Gastroesophageal sphincter (tissue), 4 donors: ENCODE data around the gene VTA1. TPM values are rescaled to one million over a fixed set of nuclear protein-coding genes. Genes with fewer than 3 reads are reported as not detected.

Source experiments
- ATAC-seq: fragments of 150-250 bp; one replicate; pipeline ENCODE4 v1.9.1; 2016; ENCODE audit warnings: mild to moderate bottlenecking, moderate library complexity
- H3K27ac ChIP-seq, 4 donors: fragments of 200-600 bp; sonication (generic) in 3 of 4; 1 replicate in 3 of 4; 2 replicates in 1 of 4; pipeline ENCODE4 v1.5.1; 2016 to 2019
- H3K27me3 ChIP-seq: fragments of 200-600 bp; sonication (generic); one replicate; pipeline ENCODE4 v1.5.1; 2019
- H3K36me3 ChIP-seq, 2 donors: fragments of 200-600 bp; sonication (generic); one replicate each; pipeline ENCODE4 v1.5.1; 2019; ENCODE audit warnings: control low read depth in 1 of 2
- H3K4me1 ChIP-seq, 3 donors: fragments of 200-600 bp; sonication (generic); 1 replicate in 2 of 3; 2 replicates in 1 of 3; pipeline ENCODE4 v1.5.1; 2016 to 2019; ENCODE audit warnings: control low read depth in 2 of 3
- H3K4me3 ChIP-seq, 2 donors: fragments of 200-600 bp; sonication (generic); one replicate each; pipeline ENCODE4 v1.5.1; 2019; ENCODE audit warnings: mild to moderate bottlenecking in 1 of 2, moderate library complexity in 1 of 2
- H3K9me3 ChIP-seq, 3 donors: fragments of 200-600 bp; sonication (generic); one replicate each; pipeline ENCODE4 v1.5.1; 2017 to 2019; ENCODE audit warnings: control low read depth in 2 of 3
- CTCF ChIP-seq, 4 experiments: fragments of 200-600 bp in 2 of 4; fragments of 450-650 bp in 2 of 4; sonication (generic) in 1 of 4; IDR thresholded peaks; one replicate each; pipeline ENCODE4 v1.5.1; 2017 to 2019; ENCODE audit warnings: antibody characterized with exemption in 4 of 4, mild to moderate bottlenecking in 2 of 4, moderate library complexity in 2 of 4
- EP300 ChIP-seq: sonication (generic); formaldehyde crosslinking; IDR thresholded peaks from one replicate; pipeline ENCODE4 v1.6.1; 2017; ENCODE audit warnings: antibody characterized with exemption, mild to moderate bottlenecking
- POLR2A ChIP-seq, 2 donors: fragments of 450-650 bp; IDR thresholded peaks; one replicate each; pipeline ENCODE4 v1.6.1; 2017; ENCODE audit warnings: antibody characterized with exemption in 2 of 2, mild to moderate bottlenecking in 2 of 2, moderate library complexity in 1 of 2
- POLR2AphosphoS5 ChIP-seq: sonication (generic); formaldehyde crosslinking; IDR thresholded peaks from one replicate; pipeline ENCODE4 v1.6.1; 2017; ENCODE audit warnings: antibody characterized with exemption
- WGBS, 2 donors: methylation state at CpG; one replicate each; pipeline ENCODE4 v1.1.5; 2018; ENCODE audit warnings: low coverage in 1 of 2; 5-methylcytosine and 5-hydroxymethylcytosine counted together
- total RNA-seq, 4 donors: library from RNA; depleted of rRNA; stranded (reverse); fragments of >200 nt; gene quantifications; one replicate each; pipeline ENCODE4 v1.1.0, GENCODE V29; 2016

Gene VTA1
- total RNA-seq, 4 donors from 2014 or later = 32.4 to 47.2 (median 37.4) TPM

GRCh38 chr6:142173980-142174379 lies 26.9 kb downstream of the VTA1 start:
- H3K4me1 ChIP-seq = no peaks in the 10 kb centered on the region
- H3K9me3 ChIP-seq = peaks cover 0 to 14% (median 0%) of the 10 kb centered on the region in 3 donors
- 100% methylated on average over 2 to 3 of the region's 3 CpGs for WGBS, 2 donors
- H3K4me3 ChIP-seq = no peak overlapping the region
- ATAC-seq = no peak
- peaks cover 0 to 87% of the 10 kb centered on the region in 2 donors for H3K36me3 ChIP-seq
- H3K27ac ChIP-seq = no peak overlapping the region
- TF ChIP-seq EP300 (no peak), POLR2AphosphoS5 (no peak), CTCF (IDR thresholded peaks at IDR 0.05) (no peak), POLR2A (IDR thresholded peaks at IDR 0.05) (no peak)
- no peaks in the 10 kb centered on the region for H3K27me3 ChIP-seq

- TF ChIP-seq EP300 = no peak
- TF ChIP-seq POLR2AphosphoS5 = no peak
- TF ChIP-seq POLR2A (IDR thresholded peaks at IDR 0.05) = no peak
- TF ChIP-seq CTCF (IDR thresholded peaks at IDR 0.05) = no peak
- WGBS, 2 donors = 89 to 93% methylated on average over 5 to 6 of the region's 6 CpGs
- peaks cover 0 to 14% (median 0%) of the 10 kb centered on the region in 3 donors for H3K9me3 ChIP-seq
- H3K27ac ChIP-seq = no peak overlapping the region
- H3K27me3 ChIP-seq = no peaks in the 10 kb centered on the region
- ATAC-seq = no peak
- peaks cover 0 to 80% of the 10 kb centered on the region in 2 donors for H3K36me3 ChIP-seq
- no peak overlapping the region for H3K4me3 ChIP-seq
- no peaks in the 10 kb centered on the region for H3K4me1 ChIP-seq
These were observed 27.6 kb downstream of the VTA1 start for GRCh38 chr6:142174703-142175102.

- Histone ChIP-seq H3K27me3 (no peaks in the 10 kb centered on the region), H3K36me3 (peaks cover 0 to 53% of the 10 kb centered on the region in 2 donors), H3K9me3 (peaks cover 0 to 14% (median 0%) of the 10 kb centered on the region in 3 donors), H3K27ac (no peak overlapping the region), H3K4me3 (no peak overlapping the region), H3K4me1 (no peaks in the 10 kb centered on the region)
- TF ChIP-seq EP300 (no peak), POLR2A (IDR thresholded peaks at IDR 0.05) (no peak), POLR2AphosphoS5 (no peak), CTCF (IDR thresholded peaks at IDR 0.05) (no peak)
- no peak for ATAC-seq
These were observed 31.1 kb downstream of the VTA1 start for GRCh38 chr6:142178129-142178528.

- ATAC-seq = no peak
- peaks cover 0 to 12% (median 0%) of the 10 kb centered on the region in 3 donors for H3K4me1 ChIP-seq
- no peak overlapping the region for H3K4me3 ChIP-seq
- H3K27me3 ChIP-seq = no peaks in the 10 kb centered on the region
- H3K36me3 ChIP-seq = peaks cover 0 to 24% of the 10 kb centered on the region in 2 donors
- H3K27ac ChIP-seq = no peak overlapping the region
- TF ChIP-seq EP300 (no peak), CTCF (IDR thresholded peaks at IDR 0.05) (no peak), POLR2AphosphoS5 (no peak), POLR2A (IDR thresholded peaks at IDR 0.05) (no peak)
- peaks cover 0 to 14% (median 0%) of the 10 kb centered on the region in 3 donors for H3K9me3 ChIP-seq
These were observed 34.9 kb downstream of the VTA1 start for GRCh38 chr6:142182004-142182403.

- H3K27me3 ChIP-seq = no peaks in the 10 kb centered on the region
- 85 to 100% methylated on average over 1 of the region's 1 CpG for WGBS, 2 donors
These were observed 36.3 kb downstream of the VTA1 start for GRCh38 chr6:142183351-142183750.

More at GRCh38 chr6:142183351-142183750, 36.3 kb downstream of the VTA1 start:
- no peak overlapping the region for H3K27ac ChIP-seq
- no peak overlapping the region for H3K4me3 ChIP-seq
- no peak for ATAC-seq
- peaks cover 0 to 4% (median 0%) of the 10 kb centered on the region in 3 donors for H3K9me3 ChIP-seq
- peaks cover 0 to 18% (median 0%) of the 10 kb centered on the region in 3 donors for H3K4me1 ChIP-seq
- no peak for TF ChIP-seq POLR2AphosphoS5
- no peak for TF ChIP-seq EP300
- no peak for TF ChIP-seq POLR2A (IDR thresholded peaks at IDR 0.05)
- no peak for TF ChIP-seq CTCF (IDR thresholded peaks at IDR 0.05)
- H3K36me3 ChIP-seq = peaks cover 0 to 11% of the 10 kb centered on the region in 2 donors
